Hematopoietic multipotent progenitor cell (in vitro differentiated cells): ENCODE data around the gene NR2F1-AS1. TPM values are rescaled to one million over a fixed set of nuclear protein-coding genes. Genes with fewer than 3 reads are reported as not detected.

Experiments
- DNase-seq, 3 donors: peaks; one replicate each; pipeline ENCODE4 v3.0.0-alpha.2; 2011 to 2015; ENCODE audit warnings: low read depth in 2 of 3, low spot score in 2 of 3
- total RNA-seq: library from RNA; depleted of rRNA; stranded (reverse); fragments of >200 nt; gene quantifications from one replicate; pipeline ENCODE4 v1.2.3, GENCODE V29; 2012

Gene NR2F1-AS1
- total RNA-seq, 1 donor: not detected

GRCh38 chr5:93452255-93452654 lies 128.8 kb downstream of the NR2F1-AS1 start:
- no peak for DNase-seq

DNA sequence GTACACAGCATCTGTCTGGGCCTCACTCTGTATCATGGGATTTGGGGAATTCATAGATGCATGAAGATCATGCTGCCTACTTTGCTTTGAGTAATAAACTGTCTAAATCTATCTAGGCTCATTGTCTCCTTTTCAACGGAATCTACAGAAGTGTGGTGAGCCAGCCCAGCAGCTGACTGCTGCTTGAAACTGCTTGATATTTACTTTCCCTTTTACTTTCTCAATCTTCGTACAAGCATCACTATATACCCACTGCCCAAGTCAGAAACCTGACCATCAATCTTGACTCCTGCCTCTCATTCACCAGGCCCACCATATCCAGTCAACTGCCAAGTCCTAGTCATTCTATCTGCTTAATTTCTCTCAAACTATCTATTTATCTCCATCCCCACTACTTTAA lies 142.9 kb downstream of the NR2F1-AS1 start:
- no peak for DNase-seq

GRCh38 chr5:93436083-93436482 lies 144.9 kb downstream of the NR2F1-AS1 start:
- no peak for DNase-seq

- no peak for DNase-seq
These were observed 147.6 kb downstream of the NR2F1-AS1 start for GRCh38 chr5:93433422-93433821.

- DNase-seq: no peak
These were observed 149.8 kb downstream of the NR2F1-AS1 start for GRCh38 chr5:93431250-93431649.

GRCh38 chr5:93430673-93431199 lies 150.3 kb downstream of the NR2F1-AS1 start:
- DNase-seq: no peak

DNA sequence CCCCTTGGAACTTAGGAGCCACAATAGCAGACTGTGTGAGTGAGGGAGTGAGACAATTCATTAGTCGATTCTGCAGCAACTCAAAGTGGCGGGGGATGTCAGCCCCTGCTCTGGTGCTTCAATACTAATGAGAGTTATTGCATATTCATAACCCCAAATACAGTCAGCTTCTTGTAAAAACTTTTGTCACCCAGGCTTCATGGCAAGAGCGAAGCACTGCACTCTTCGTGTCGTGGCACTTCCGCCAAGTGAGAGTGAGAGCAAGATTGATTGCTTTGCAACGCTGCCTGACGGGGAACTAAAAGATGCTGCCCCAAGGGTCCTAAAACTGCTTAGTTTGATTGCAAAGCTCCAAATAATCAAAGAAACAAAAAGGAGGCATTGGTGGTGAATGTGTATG lies 150.9 kb downstream of the NR2F1-AS1 start:
- DNase-seq: no peak

- no peak for DNase-seq
These were observed 152.2 kb downstream of the NR2F1-AS1 start for GRCh38 chr5:93428868-93429267.

GRCh38 chr5:93427316-93427715 lies 153.7 kb downstream of the NR2F1-AS1 start:
- no peak for DNase-seq

DNA sequence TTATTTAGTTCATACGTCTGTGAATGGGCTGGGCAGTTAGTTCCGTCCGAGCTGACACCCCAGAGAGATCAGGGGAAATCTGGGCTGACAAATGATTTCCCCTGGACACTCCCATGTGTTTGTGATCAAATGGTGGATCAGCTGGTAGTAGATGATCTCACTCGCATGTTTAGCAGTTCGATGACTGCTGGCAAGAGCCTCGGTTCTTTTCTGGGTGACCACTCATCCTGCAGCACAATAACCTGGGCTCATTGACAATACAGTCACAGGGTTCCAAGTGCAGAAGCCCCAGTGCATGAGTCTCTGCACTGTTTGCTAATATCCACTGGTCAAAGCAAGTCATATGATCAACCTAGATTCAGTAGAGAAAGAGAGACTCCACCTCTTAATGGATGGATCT lies 155.9 kb downstream of the NR2F1-AS1 start:
- DNase-seq: no peak

- no peak for DNase-seq
These were observed 157.7 kb downstream of the NR2F1-AS1 start for GRCh38 chr5:93423300-93423699.

GRCh38 chr5:93422652-93423280 lies 158.3 kb downstream of the NR2F1-AS1 start:
- no peak for DNase-seq

DNA sequence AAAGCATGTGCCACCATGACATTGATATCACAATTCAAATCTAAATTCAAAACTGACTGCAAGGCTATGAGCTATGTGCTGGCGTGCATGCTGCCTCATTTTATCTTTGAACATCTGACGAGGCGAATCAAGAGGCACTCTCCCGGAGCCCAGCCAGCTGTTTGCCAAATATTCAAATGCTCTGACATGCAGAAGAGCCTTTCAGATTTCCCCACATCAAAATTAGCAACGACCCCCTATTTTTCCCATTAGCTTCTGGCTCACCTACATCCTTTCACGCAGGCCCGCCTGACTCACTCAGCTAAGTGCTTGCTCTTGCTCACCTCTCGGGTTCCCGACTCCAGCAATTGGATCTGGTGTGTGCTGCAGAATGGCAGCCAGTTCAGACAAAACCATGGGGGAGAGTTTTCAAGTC lies 159.0 kb downstream of the NR2F1-AS1 start:
- no peak for DNase-seq

DNA sequence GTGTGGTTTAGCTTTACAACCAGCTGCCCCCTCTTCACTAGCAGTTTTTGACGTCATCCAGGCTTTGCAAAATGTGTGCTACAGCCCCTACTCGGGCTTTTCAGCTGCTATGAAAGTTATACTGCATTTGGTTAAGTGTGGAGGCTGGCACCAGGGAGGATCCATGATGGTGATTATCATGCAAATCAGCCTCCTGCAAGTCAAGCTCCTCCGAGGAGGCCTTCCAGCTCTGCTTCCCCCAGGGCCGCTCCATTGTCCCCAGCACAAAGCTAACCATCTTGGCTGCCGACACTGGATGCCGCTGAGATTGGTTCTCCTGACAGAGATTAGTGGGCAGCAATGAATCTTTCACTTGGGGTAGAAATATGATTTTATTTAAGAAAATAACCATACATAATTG lies 159.6 kb downstream of the NR2F1-AS1 start:
- no peak for DNase-seq

- DNase-seq: no peak
These were observed 163.5 kb downstream of the NR2F1-AS1 start for GRCh38 chr5:93417490-93417889.

DNA sequence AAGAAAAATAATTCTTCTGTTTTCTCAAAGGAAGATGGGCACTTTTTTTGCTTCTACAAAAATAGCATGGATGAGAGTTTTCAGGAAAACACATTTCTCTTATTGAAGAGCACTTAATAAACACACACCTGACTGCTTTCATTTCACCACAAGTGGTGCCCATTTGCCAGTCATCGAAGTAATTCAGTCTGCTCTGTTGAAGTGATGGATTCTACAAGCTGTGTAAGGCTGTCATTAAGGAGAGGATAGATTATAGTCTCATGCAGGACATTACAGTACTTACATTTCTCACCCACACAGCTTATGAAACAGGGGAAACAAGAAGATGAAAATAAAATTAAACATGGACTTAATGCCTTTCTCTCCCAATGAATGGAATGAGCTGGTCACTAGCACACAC lies 165.2 kb downstream of the NR2F1-AS1 start:
- no peak for DNase-seq

- no peak for DNase-seq
These were observed 169.3 kb downstream of the NR2F1-AS1 start for GRCh38 chr5:93411716-93412115.

- no peak for DNase-seq
These were observed 171.3 kb downstream of the NR2F1-AS1 start for GRCh38 chr5:93409691-93410090.

- no peak for DNase-seq
These were observed 173.6 kb downstream of the NR2F1-AS1 start for GRCh38 chr5:93407454-93407853.

DNA sequence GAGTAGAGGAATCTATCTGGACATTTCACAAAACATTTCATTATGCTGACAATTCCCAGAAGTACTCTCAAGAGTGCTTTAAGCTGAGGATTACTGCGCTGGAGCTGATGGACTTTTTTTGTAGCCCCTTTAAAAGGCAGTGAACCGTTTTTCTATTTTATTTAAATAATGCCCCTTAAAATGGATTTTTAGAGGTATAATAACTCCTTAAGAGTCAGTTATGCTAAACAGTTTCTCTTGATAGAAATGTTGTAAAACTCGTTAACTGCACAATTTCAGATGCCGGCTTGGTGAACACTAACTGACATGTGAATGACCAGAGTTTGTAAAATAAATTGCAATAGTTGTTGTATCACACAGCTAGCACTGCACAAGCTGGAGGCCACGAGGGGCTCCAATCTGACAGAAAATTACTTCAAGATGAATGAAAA lies 174.0 kb downstream of the NR2F1-AS1 start:
- DNase-seq: no peak

GRCh38 chr5:93404246-93404645 lies 176.8 kb downstream of the NR2F1-AS1 start:
- no peak for DNase-seq

DNA sequence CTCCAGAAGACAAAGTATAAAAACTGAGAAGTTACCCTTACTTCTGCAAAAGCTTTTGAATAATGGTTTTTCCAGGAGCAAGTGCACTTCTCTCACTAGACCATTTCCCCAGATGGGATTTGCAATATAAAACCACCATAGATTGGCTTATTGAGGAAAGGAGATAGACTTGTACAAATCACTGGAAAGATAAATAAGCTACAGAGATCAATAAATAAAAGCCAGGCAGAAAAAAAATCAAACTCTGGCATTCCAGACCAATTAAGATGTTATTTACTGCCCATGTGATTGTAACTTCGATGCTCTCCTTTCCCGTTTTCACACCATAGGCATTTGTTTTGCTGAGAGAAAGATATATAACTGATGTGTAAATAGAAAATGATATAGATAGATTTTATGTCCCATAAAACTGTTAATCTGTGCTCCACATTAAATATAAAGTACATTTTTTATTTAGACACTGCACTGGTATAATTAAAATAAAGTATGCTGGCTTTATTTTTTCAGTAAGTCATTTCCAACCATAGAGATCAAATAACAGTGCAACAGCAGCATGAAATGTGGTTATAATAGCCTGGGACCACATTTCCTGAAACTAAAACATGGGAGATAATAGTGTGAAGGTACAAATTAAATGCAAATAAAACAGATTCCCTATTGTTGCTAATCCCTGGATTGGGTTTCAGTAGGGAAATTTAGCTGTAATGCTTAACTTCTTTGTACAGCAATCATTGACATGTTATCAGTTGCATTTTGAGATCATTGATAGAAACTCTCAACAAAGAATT lies 177.7 kb downstream of the NR2F1-AS1 start:
- DNase-seq: no peak
